Lung microvascular endothelial cell (primary cell): ENCODE data around the gene SH3PXD2A. TPM values are rescaled to one million over a fixed set of nuclear protein-coding genes. Genes with fewer than 3 reads are reported as not detected.

Experiments
- DNase-seq, 2 donors: peaks; one replicate each; pipeline versions ENCODE4 v3.0.0 to v3.0.0-alpha.2; 2010; ENCODE audit warnings: low read depth in 2 of 2
- total RNA-seq: library from RNA; depleted of rRNA; stranded (reverse); fragments of >200 nt; gene quantifications from 2 replicates; pipeline ENCODE4 v1.2.1, GENCODE V29; 2014

The SH3PXD2A gene
- total RNA-seq, 1 donor from 2014 or later, result 0.99 TPM

DNA sequence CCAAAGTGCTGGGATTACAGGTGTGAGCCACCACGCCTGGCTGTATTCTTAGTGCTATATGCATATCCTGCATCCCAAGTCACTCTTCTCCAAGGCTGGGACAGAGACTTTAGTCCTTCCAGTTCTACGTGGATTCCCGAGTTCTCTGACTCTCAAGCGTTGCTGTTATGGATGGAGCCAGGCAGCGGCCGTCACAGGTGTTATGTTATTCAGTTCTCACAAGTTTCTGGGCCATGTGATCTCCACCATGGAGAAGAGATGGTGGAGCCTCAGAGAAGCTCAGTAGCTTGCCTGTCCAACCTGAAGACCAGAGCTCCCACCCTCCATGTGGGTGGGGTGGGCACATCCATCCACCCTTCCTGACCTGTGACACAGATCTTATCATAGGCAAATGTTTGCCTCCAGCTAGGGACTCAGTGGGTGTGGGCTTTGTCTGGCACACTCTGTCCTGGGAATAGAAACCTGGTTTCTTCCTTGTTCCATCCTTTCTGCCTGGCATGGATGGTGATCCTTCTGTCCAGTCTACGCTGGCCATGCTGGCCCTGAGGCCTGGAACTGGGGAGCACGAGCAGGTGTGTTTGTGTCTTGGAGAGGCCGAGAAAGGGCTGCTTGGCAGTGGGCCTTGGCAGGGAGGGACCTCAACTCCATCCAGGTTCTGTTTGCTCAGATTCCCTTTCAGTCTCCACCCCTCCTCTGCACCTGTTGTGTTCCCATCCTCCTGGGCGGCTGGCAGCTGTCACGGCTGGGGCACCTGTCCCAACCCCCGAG is 306.6 kb downstream of the SH3PXD2A start:
- DNase-seq, result no peak

GRCh38 chr10:103548006-103548405 is 307.4 kb downstream of the SH3PXD2A start:
- no peak for DNase-seq

DNA sequence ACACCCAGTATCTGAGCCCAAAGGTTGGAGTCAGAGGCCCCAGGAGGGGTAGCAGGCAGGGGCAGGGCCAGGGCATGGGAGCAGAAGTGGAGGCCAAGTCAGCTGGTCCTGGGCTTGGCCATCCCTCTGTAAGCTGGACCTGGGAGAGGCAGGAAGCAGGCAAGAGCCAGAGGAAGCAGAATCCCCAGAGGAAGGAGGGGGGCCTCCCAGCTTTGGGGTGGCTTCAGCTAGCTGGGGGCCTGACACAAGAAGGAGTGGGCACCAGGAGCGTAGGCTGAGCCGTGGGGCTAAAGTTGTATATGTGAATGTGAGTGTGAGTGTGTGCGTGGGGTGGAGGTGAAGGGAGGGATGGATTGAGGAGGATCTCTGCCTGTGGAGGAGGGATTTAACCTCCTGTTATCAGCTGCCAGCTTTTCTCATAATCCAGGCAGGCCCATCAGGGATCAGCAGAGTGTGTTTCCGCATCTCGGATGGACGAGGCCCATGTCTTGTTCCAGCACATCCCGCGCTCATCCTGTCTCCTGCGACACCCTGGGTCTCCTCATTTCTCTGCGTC is 307.9 kb downstream of the SH3PXD2A start:
- no peak for DNase-seq

DNA sequence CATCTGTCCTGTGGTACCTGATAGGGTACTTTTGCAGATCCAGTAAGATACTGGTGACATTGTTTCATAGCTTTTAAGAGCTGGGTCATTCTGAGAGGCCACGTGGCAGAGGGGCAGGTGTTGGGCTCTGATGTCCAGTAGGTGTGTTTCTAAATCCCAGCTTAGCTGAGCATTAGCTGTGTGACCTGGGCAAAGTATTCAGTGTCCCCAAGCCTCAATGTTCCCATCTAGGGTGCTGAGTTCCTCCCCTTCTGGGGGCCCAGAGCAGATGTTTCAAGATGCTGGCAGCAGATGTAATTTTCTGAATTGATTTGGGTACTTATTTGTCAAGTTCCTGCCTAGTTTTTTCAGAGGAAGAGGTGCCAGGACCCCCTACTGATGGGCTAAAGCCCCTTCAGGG is 309.0 kb downstream of the SH3PXD2A start:
- no peak for DNase-seq

GRCh38 chr10:103545771-103546281 is 309.6 kb downstream of the SH3PXD2A start:
- DNase-seq, result no peak

- DNase-seq, result no peak
Observed at GRCh38 chr10:103545366-103545765, 310.0 kb downstream of the SH3PXD2A start.

GRCh38 chr10:103544657-103545310 is 310.6 kb downstream of the SH3PXD2A start:
- no peak for DNase-seq

Other genes with a start within 250 kb of the SH3PXD2A start
- gene STN1, start 62.6 kb upstream of the SH3PXD2A start, total RNA-seq, result 24.2 and 31.0 TPM in 2 replicates
- gene SLK, start 111.6 kb upstream of the SH3PXD2A start, total RNA-seq, result 41.4 and 70.4 TPM in 2 replicates
- gene COL17A1, start 230.3 kb upstream of the SH3PXD2A start, total RNA-seq, result under 0.01 and 0.44 TPM in 2 replicates